Activated T-helper 9 cell treated with anti-CD3 and anti-CD28 coated beads, Interleukin-2, amount 50 U/mL, for 16 hours (primary cell): ENCODE measurements around the gene MOGAT3.
A peak's percentile ranks its signal among the peaks of the same experiment; 100 is the strongest.
"Not testable (repeated sequence)": the region's sequence is repeated elsewhere in the genome, so short reads cannot be mapped to it uniquely, and the experiment has no call there.

Source experiments
- DNase-seq: peaks from one replicate; pipeline ENCODE4 v3.0.0-alpha.2; 2020; ENCODE audit warnings: low read depth

Gene MOGAT3

GRCh38 chr7:101203740-101204738 is 3.2 kb upstream of the MOGAT3 start:
- DNase-seq: not testable (repeated sequence)

- DNase-seq: no peak
Observed at GRCh38 chr7:101202603-101202918, 1.7 kb upstream of the MOGAT3 start.

DNA sequence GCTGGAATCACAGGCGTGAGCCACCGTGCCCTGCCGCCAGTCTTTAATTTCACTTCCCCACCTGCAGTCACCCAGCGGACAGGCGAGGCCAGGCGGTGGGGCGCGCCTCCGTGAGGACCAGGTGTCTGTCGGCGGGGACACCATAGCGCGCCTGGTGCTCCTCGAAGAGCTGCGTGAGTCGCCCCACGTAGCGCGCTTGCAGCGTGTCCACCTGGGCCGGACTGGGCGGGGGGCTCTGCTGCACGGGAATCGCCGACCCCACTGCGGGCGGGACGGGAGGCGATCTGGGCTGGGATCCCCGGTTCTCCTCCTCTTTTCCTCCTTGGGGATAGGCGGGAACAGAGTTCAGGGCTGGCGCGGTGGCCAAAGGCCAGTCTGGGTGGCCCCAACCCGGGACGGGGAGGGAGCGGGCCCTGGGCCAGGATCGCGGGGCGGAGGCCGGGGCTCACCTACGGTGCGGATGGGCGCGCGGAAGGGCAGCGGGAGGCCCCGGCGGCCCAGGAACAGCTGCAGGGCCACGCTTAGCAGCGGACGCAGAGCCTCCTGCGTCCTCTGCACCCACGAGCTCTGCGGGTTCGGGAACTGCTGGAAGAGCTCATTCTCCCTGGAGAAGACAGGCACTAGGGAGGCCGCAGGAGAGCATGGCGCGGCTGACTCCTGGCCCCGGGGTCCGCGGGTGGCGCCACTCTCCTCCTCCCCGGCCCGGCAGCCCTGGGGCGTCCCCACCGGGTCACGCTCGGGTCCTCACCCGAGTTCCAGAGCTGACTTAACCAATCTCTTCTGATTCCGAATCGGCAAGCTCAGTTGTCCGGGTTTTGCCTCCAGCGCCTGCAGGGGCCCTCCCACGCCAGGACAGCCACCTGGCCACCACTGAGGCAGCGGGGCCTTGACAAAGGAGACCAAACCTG is 1.1 kb upstream of the MOGAT3 start:
- DNase-seq: no peak

GRCh38 chr7:101200504-101200861 is 353 bp downstream of the MOGAT3 start:
- DNase-seq: no peak

DNA sequence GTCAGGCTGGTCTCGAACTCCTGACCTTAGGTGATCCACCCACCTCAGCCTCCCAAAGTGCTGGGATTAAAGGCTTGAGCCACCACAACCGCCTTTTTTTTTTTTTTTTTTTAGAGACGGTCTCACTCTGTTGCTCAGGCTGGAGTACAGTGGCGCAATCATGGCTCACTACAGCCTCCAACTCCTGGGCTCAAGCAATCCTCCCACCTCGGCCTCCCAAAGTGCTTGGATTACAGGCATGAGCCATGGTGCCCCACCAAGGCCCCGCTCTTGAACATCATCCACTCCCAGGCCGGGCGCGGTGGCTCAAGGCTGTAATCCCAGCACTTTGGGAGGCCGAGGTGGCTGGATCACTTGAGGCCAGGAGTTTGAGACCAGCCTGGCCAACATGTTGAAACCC is 1.3 kb downstream of the MOGAT3 start:
- DNase-seq: not testable (repeated sequence)

- no peak for DNase-seq
Observed at GRCh38 chr7:101198476-101198875, 2.4 kb downstream of the MOGAT3 start.

DNA sequence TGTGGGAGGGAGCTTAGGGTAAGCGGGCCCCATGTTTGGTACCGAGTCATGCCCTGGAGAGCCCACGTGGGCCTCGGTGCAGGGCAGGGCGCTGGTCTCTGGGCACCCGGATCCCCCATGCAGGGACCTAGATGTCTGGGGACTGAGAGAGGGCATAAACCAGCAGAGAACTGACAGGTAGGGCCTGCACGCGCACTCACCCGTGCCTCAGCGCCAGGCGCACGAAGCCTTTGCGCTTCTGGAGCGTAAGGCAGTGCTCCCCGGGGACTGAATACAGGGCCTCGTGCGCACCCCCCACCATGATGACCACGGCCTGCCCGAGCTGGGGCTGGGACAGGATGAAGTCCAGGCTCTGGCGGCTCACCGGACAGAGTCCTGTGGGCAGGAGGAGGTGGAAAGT is 2.8 kb downstream of the MOGAT3 start:
- no peak for DNase-seq

GRCh38 chr7:101195884-101196283 is 5.0 kb downstream of the MOGAT3 start:
- no peak for DNase-seq

- no peak for DNase-seq
Observed at GRCh38 chr7:101189109-101189508, 11.7 kb downstream of the MOGAT3 start.

DNA sequence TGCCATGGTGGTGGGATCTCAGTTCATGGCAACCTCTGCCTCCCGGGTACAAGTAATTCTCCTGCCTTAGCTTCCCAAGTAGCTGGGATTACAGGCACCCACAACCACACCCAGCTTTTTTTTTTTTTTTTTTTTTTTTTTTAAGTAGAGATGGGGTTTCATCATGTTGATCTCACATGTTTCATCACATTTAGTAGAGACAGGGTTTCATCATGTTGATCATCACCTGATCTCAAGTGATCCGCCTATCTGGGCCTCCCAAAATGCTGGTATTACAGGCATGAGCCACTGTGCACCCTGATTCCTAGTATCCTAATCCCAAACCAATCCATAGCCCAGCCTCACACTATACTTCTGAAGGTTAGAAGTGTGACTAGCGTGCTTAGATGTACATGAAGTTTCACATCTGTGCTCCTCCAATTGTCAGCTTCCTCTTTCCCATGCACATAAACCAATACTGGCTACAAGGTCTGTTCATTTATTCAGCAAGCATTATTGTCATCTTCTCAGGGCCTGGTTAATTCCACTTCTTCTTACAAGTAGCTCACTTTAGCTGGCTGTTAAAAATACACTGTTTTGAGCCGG is 13.9 kb downstream of the MOGAT3 start:
- DNase-seq: no peak

DNA sequence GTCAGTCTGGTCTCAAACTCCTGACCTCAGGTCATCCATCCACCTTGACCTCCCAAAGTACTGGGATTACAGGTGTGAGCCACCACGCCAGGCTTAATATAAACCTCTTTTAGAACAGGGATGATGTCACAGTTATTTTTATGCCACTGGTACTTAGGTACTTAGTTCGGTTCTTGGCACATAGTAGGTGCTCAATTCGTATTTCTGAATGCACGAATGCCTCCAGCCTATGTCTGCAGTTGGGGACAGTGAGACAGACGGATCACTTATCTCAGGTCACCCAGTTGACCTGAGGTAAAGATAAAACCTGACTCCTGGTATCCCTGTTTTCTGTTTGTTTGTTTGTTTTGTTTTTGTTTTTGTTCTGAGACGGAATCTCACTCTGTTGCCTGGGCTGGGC is 14.6 kb downstream of the MOGAT3 start:
- DNase-seq: no peak

DNA sequence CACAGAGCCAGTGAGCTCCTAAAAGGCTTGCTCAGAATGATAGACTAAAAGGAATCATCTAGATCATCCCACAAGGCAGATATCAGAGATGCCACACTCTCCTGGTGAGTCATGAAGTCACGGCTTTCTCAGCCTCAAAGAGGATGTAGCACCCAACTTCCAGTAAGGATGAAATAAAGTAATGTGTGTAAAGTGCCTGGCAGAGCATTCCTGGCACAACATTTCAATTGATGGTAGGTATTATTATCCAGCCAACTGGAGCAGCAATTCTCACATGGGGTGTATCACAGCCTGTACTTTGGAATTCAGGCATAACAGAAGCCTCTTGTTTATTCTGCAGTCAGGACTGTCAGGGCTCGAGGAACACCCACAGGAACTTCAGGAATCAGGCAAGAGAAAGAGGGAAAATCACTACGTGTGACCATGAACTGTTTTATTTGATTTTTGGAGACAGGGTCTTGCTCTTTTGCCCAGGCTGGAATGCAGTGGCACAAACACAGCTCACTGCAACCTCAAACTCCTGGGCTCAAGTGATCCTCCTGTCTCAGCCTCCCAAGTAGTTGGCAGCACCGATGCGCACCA is 15.5 kb downstream of the MOGAT3 start:
- DNase-seq: no peak

DNA sequence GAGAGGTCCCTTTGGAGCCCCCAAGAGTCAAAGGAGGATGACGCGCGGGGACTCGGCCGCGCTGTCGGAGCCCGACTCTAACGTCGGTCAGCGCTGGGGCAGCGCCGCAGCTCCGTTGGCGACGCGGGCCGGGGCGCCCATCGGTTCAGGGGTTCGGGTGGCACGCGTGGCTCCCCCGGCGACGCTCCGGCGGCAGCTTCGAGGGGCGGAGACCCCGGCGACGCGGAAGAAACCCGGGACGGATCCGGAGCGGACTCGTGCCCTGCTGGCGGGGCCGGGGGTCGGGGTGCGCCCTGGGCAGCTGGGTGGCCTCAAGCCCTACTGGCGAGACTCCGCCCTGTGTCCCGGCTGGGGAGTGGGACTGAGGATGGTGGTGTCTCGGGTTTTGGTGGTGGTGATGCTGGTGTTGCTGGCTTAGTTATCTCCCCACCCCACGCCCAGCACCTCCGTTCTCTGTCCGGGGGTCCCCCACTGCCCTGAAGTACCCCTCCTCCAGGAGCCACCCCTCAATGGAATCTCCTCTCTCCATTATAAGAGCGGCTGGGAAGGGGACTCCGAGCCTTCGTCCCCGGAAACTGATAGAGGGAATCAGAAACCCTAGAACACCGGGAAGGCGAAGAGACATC is 20.6 kb downstream of the MOGAT3 start, which contains the start of gene NAT16:
Gene NAT16, minus strand, starts transcription at position 164 of the 626 bp plus-strand sequence. CDS start 5,486 bp downstream, outside the sequence.
- no peak for DNase-seq

DNA sequence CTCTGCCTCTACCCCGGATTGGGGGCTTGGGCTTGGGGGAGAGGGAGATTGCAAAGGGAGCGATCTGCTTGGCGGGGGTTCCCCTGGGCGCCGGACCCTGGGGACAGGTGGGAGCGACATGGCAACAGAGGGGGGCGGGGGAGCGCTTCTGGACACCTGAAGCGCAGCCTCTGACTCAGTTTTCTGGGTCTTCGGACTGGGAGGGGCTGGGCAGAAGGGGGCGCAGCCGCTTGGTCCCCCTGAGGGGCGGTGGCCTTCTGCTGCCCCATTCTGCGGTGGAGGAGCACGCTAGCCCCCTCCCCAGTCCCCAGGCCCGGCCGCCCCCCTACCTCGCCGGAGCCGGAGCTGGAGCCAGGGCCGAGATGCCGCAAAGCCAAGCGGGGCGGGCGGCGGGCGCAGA is 21.1 kb downstream of the MOGAT3 start:
- DNase-seq: no peak

GRCh38 chr7:101179117-101179516 is 21.7 kb downstream of the MOGAT3 start:
- DNase-seq: no peak

- DNase-seq: no peak
Observed at GRCh38 chr7:101177644-101178043, 23.2 kb downstream of the MOGAT3 start.

- no peak for DNase-seq
Observed at GRCh38 chr7:101175664-101176063, 25.2 kb downstream of the MOGAT3 start.

- DNase-seq: no peak
Observed at GRCh38 chr7:101174322-101174854, 26.4 kb downstream of the MOGAT3 start.

GRCh38 chr7:101173752-101174244 is 27.0 kb downstream of the MOGAT3 start:
- peak; percentile 35 for DNase-seq

- no peak for DNase-seq
Observed at GRCh38 chr7:101172854-101173751, 27.7 kb downstream of the MOGAT3 start.
